Spleen (tissue), 11 donors: ENCODE data around the gene PRR35. TPM values are rescaled to one million over a fixed set of nuclear protein-coding genes. Genes with fewer than 3 reads are reported as not detected.
A peak's percentile ranks its signal among the peaks of the same experiment; 100 is the strongest.

ENCODE experiments used
- DNase-seq: peaks from one replicate; pipeline ENCODE4 v3.0.0-alpha.2; 2020
- H3K27ac ChIP-seq, 8 donors: fragments of 200-600 bp; sonication (generic) in 7 of 8; 1 replicate in 4 of 8; 2 replicates in 4 of 8; pipeline versions ENCODE4 v1.5.0 to v1.8.0; 2016 to 2021; ENCODE audit warnings: inconsistent platforms in 4 of 8, mild to moderate bottlenecking in 4 of 8, moderate library complexity in 1 of 8
- H3K27me3 ChIP-seq, 7 donors: fragments of 200-600 bp; sonication (generic) in 6 of 7; replicated peaks in 1 of 7; 1 replicate in 4 of 7; 2 replicates in 3 of 7; pipeline versions ENCODE4 v1.5.0 to v1.8.0; 2016 to 2021; ENCODE audit warnings: inconsistent platforms in 3 of 7, mild to moderate bottlenecking in 1 of 7
- H3K36me3 ChIP-seq, 6 donors: fragments of 200-600 bp; sonication (generic) in 5 of 6; 1 replicate in 4 of 6; 2 replicates in 2 of 6; pipeline versions ENCODE4 v1.5.0 to v1.8.0; 2016 to 2021; ENCODE audit warnings: inconsistent platforms in 2 of 6
- H3K4me1 ChIP-seq, 6 donors: fragments of 200-600 bp; sonication (generic) in 5 of 6; 1 replicate in 3 of 6; 2 replicates in 3 of 6; pipeline versions ENCODE4 v1.5.0 to v1.8.0; 2016 to 2021; ENCODE audit warnings: inconsistent platforms in 3 of 6
- H3K4me3 ChIP-seq, 8 donors: fragments of 200-600 bp; sonication (generic) in 7 of 8; 1 replicate in 4 of 8; 2 replicates in 4 of 8; pipeline versions ENCODE4 v1.5.0 to v1.8.0; 2016 to 2021; ENCODE audit warnings: inconsistent platforms in 4 of 8, mild to moderate bottlenecking in 4 of 8, moderate library complexity in 2 of 8
- H3K9me3 ChIP-seq, 8 donors: fragments of 200-600 bp; sonication (generic) in 7 of 8; 1 replicate in 4 of 8; 2 replicates in 4 of 8; pipeline versions ENCODE4 v1.5.0 to v1.8.0; 2016 to 2021; ENCODE audit warnings: inconsistent platforms in 4 of 8
- POLR2A ChIP-seq, 3 donors: fragments of 450-650 bp; IDR thresholded peaks; one replicate each; pipeline ENCODE4 v1.5.1; 2017; ENCODE audit warnings: antibody characterized with exemption in 3 of 3, mild to moderate bottlenecking in 1 of 3
- POLR2AphosphoS5 ChIP-seq, 3 donors: sonication (generic); formaldehyde crosslinking; IDR thresholded peaks; one replicate each; pipeline ENCODE4 v1.5.1; 2017; ENCODE audit warnings: antibody characterized with exemption in 3 of 3
- WGBS, 5 donors: extraction: QIAGEN DNeasy Blood & Tissue Kit in 3 of 5; methylation state at CpG; one replicate each; pipeline versions ENCODE4 v1.1.5 to v1.1.7; 2013 to 2018; 5-methylcytosine and 5-hydroxymethylcytosine counted together
- intact Hi-C: fragments of 100-400 bp; cut with DNase I; formaldehyde crosslinking; loops from one replicate; pipeline ENCODE4 v1.15.0; 2023; ENCODE audit warnings: low total_unique reads
- polyA plus RNA-seq, 3 donors: library from polyadenylated mRNA; stranded (reverse); fragments of 200-250 nt; gene quantifications; one replicate each; pipeline ENCODE4 v1.2.1, GENCODE V29; 2013
- total RNA-seq, 7 donors: library from RNA; depleted of rRNA in 3 of 7; stranded (reverse); fragments of >200 nt in 3 of 7; fragmentation: NEBNext Ultra II Directional in 4 of 7; extraction: Animal tissue kit (Norgen Biotek cat#: 25700) in 4 of 7; gene quantifications; one replicate each; pipeline versions ENCODE4 v1.1.0 to v1.2.1, GENCODE V29; 2016 to 2021
- TF ChIP-seq, protein P1 (sequence below), 11 experiments: fragments of 200-600 bp in 7 of 11; fragments of 450-650 bp in 4 of 11; sonication (generic) in 4 of 11; IDR thresholded peaks in 8 of 11; conservative IDR thresholded peaks in 3 of 11; 1 replicate in 7 of 11; 2 replicates in 4 of 11; pipeline versions ENCODE4 v1.4.0 to v1.8.0; 2016 to 2021; ENCODE audit warnings: antibody characterized with exemption in 11 of 11, inconsistent platforms in 4 of 11, mild to moderate bottlenecking in 1 of 11
- donor health status: healthy with polysubstance abuse.
- donor health status: DM: no; HTN: no; CAD: no; lungs with moderate emphysema.
- donor health status: DM: no; HTN: no; CAD: no.
- donor health status: Bipolar disorder and iron deficiency.
- donor health status: healthy.
- donor health status: DM: no; HTN: no; CAD: no.
- donor health status: DM: yes; HTN: yes; CAD: no.

PRR35 gene
- total and polyA plus RNA-seq, 10 donors = not detected

- intact Hi-C loops = no loop called here
- no peaks in the 10 kb centered on the region for H3K27me3 ChIP-seq
- peak; percentile 84 for DNase-seq
- peak overlapping the region in 7 of 8 donors; percentile 41 to 84 (median 65) for H3K27ac ChIP-seq
- no peaks in the 10 kb centered on the region for H3K9me3 ChIP-seq
- H3K4me3 ChIP-seq = peak overlapping the region in 2 of 8 donors; percentile 6 to 32
- TF ChIP-seq POLR2AphosphoS5 (IDR thresholded peaks at IDR 0.05) (peak; percentile 36 to 59 (median 51)), POLR2A (IDR thresholded peaks at IDR 0.05) (no peak)
- TF ChIP-seq, protein P1, sequence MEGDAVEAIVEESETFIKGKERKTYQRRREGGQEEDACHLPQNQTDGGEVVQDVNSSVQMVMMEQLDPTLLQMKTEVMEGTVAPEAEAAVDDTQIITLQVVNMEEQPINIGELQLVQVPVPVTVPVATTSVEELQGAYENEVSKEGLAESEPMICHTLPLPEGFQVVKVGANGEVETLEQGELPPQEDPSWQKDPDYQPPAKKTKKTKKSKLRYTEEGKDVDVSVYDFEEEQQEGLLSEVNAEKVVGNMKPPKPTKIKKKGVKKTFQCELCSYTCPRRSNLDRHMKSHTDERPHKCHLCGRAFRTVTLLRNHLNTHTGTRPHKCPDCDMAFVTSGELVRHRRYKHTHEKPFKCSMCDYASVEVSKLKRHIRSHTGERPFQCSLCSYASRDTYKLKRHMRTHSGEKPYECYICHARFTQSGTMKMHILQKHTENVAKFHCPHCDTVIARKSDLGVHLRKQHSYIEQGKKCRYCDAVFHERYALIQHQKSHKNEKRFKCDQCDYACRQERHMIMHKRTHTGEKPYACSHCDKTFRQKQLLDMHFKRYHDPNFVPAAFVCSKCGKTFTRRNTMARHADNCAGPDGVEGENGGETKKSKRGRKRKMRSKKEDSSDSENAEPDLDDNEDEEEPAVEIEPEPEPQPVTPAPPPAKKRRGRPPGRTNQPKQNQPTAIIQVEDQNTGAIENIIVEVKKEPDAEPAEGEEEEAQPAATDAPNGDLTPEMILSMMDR (IDR thresholded peaks at IDR 0.05 in 8 of 11, conservative IDR thresholded peaks at IDR 0.05 in 3 of 11) = peak in 1 of 11 experiments; percentile 8
- 46 to 71% (median 55%) methylated on average over 15 to 24 of the region's 24 CpGs for WGBS, 5 donors
- peaks cover 0 to 27% (median 2%) of the 10 kb centered on the region in 6 donors for H3K36me3 ChIP-seq
- H3K4me1 ChIP-seq = peaks cover 20 to 79% (median 57%) of the 10 kb centered on the region in 6 donors
These were observed 32.5 kb downstream of the PRR35 start for GRCh38 chr16:592518-593306.

- 88 to 96% (median 90%) methylated on average over 8 to 9 of the region's 9 CpGs for WGBS, 5 donors
- TF ChIP-seq, protein P1 (IDR thresholded peaks at IDR 0.05 in 8 of 11, conservative IDR thresholded peaks at IDR 0.05 in 3 of 11) = no peak
- no peak for TF ChIP-seq POLR2A (IDR thresholded peaks at IDR 0.05)
- Histone ChIP-seq H3K4me3 (peak overlapping the region in 1 of 8 donors; percentile 32), H3K27me3 (no peaks in the 10 kb centered on the region), H3K27ac (peak overlapping the region in 6 of 8 donors; percentile 54 to 84 (median 72)), H3K4me1 (peaks cover 14 to 72% (median 50%) of the 10 kb centered on the region in 6 donors), H3K36me3 (peaks cover 0 to 30% (median 2%) of the 10 kb centered on the region in 6 donors), H3K9me3 (no peaks in the 10 kb centered on the region)
- DNase-seq = no peak
- intact Hi-C loops = no loop called here
These were observed 33.2 kb downstream of the PRR35 start for GRCh38 chr16:593406-593805.

DNA sequence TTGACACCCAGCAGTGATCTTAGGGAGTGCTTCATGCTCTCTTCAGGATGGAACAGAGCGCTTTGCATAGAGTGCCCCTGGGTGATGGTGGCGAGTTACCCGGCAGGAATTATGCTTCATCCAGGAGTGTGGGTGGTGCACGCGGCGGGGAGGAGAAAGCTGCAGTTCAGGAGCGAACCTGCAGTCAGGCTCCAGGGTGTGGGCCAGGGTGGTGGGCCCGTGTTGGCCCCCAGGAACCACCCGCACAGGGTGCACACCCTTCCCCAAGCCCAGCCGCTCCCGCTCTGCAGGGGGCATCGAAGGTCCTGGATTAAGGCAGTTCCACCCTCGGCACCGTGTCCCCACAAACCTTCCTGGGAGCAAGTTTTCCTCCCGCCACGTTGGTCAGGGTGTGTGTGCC, 33.6 kb downstream of the PRR35 start:
- Histone ChIP-seq H3K36me3 (peaks cover 0 to 34% (median 2%) of the 10 kb centered on the region in 6 donors), H3K9me3 (no peaks in the 10 kb centered on the region), H3K27ac (peak overlapping the region in 4 of 8 donors; percentile 65 to 84 (median 80)), H3K4me3 (no peak overlapping the region), H3K4me1 (peaks cover 12 to 69% (median 47%) of the 10 kb centered on the region in 6 donors), H3K27me3 (no peaks in the 10 kb centered on the region)
- no peak for TF ChIP-seq POLR2A (IDR thresholded peaks at IDR 0.05)
- TF ChIP-seq, protein P1 (IDR thresholded peaks at IDR 0.05 in 8 of 11, conservative IDR thresholded peaks at IDR 0.05 in 3 of 11) = no peak
- TF ChIP-seq POLR2AphosphoS5 (IDR thresholded peaks at IDR 0.05) = no peak
- 84 to 94% (median 90%) methylated on average over 11 to 16 of the region's 16 CpGs for WGBS, 5 donors
- intact Hi-C loops = no loop called here
- DNase-seq = peak; percentile 73

- H3K27me3 ChIP-seq = no peaks in the 10 kb centered on the region
- no peak for DNase-seq
- 89 to 93% (median 93%) methylated on average over 15 to 18 of the region's 18 CpGs for WGBS, 5 donors
- no peaks in the 10 kb centered on the region for H3K9me3 ChIP-seq
- peaks cover 0 to 45% (median 2%) of the 10 kb centered on the region in 6 donors for H3K36me3 ChIP-seq
- H3K4me1 ChIP-seq = peaks cover 12 to 69% (median 47%) of the 10 kb centered on the region in 6 donors
- no peak overlapping the region for H3K4me3 ChIP-seq
- intact Hi-C loops = no loop called here
- no peak overlapping the region for H3K27ac ChIP-seq
- TF ChIP-seq, protein P1 (IDR thresholded peaks at IDR 0.05 in 8 of 11, conservative IDR thresholded peaks at IDR 0.05 in 3 of 11) = no peak
- TF ChIP-seq POLR2A (IDR thresholded peaks at IDR 0.05) (no peak), POLR2AphosphoS5 (IDR thresholded peaks at IDR 0.05) (no peak)
These were observed 34.9 kb downstream of the PRR35 start for GRCh38 chr16:595094-595528.
